SK-N-MC (cell line): ENCODE measurements around the gene DOCK9.

Source experiments
- EZH2 ChIP-seq: fragments of 200-600 bp; sonication (generic); IDR thresholded peaks from one replicate; pipeline ENCODE4 v1.6.1; 2017; ENCODE audit warnings: antibody characterized with exemption
- POLR2AphosphoS5 ChIP-seq: IDR thresholded peaks from 2 replicates; pipeline ENCODE4 v1.6.1; 2012; ENCODE audit warnings: mild to moderate bottlenecking, low read depth, low read length, borderline replicate concordance

DNA sequence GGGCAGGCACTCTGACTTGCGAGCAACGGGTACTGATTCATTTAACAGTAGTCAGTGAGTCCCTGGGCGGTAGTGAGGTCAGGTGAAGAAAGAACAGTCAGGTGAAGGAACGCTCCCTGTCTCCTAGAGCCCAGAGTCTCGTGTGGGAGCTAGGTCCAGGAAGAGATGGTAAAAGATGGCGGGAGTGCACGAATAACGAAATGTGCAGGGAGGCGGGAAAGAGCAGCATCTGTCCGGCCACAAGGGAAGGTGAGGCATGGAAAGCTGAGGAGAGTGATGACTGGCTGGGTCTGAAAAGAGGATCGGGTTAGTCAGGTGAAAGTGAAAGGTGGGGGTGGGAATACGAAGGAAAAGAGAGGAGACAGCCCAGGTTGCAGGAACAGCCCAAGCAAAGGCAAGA is 161.5 kb downstream of the DOCK9 start:
- no peak for TF ChIP-seq EZH2
- TF ChIP-seq POLR2AphosphoS5, result no peak
